Activated T-helper 17 cell treated with anti-CD3 and anti-CD28 coated beads, Interleukin-2, amount 50 U/mL, for 72 hours (primary cell): ENCODE measurements around the gene TCF21. TPM values are rescaled to one million over a fixed set of nuclear protein-coding genes. Genes with fewer than 3 reads are reported as not detected.

Source experiments
- ATAC-seq: fragments of 150-1000 bp; cut with Tn5 transposase; replicated peaks from 2 replicates; pipeline ENCODE4 v1.10.0; 2021; ENCODE audit warnings: mild to moderate bottlenecking, moderate library complexity
- H3K27ac Mint-ChIP-seq: one replicate; pipeline ENCODE4 v1.8.0; 2022; ENCODE audit warnings: mixed read lengths
- H3K27me3 Mint-ChIP-seq: one replicate; pipeline ENCODE4 v1.8.0; 2022; ENCODE audit warnings: mixed read lengths
- H3K36me3 Mint-ChIP-seq: one replicate; pipeline ENCODE4 v1.8.0; 2022; ENCODE audit warnings: low read depth, mild to moderate bottlenecking, mixed read lengths
- H3K4me1 Mint-ChIP-seq: one replicate; pipeline ENCODE4 v1.8.0; 2022; ENCODE audit warnings: mixed read lengths
- H3K4me3 Mint-ChIP-seq: one replicate; pipeline ENCODE4 v1.8.0; 2022; ENCODE audit warnings: mild to moderate bottlenecking, mixed read lengths
- H3K9me3 Mint-ChIP-seq: one replicate; pipeline ENCODE4 v1.8.0; 2022; ENCODE audit warnings: mixed read lengths
- total RNA-seq, 2 donors: library from RNA; stranded (reverse); gene quantifications; one replicate each; pipeline ENCODE4 v1.2.3, GENCODE V29; 2022

TCF21 gene
- total RNA-seq, 2 donors from 2014 or later = not detected

GRCh38 chr6:133894369-133894768 lies 5.5 kb downstream of the TCF21 start:
- no peak overlapping the region for H3K4me3 Mint-ChIP-seq
- no peaks in the 10 kb centered on the region for H3K9me3 Mint-ChIP-seq
- ATAC-seq = no peak
- peaks cover 72% of the 10 kb centered on the region for H3K27me3 Mint-ChIP-seq
- peaks cover 10% of the 10 kb centered on the region for H3K4me1 Mint-ChIP-seq
- H3K36me3 Mint-ChIP-seq = peaks cover 9% of the 10 kb centered on the region
- H3K27ac Mint-ChIP-seq = no peak overlapping the region

DNA sequence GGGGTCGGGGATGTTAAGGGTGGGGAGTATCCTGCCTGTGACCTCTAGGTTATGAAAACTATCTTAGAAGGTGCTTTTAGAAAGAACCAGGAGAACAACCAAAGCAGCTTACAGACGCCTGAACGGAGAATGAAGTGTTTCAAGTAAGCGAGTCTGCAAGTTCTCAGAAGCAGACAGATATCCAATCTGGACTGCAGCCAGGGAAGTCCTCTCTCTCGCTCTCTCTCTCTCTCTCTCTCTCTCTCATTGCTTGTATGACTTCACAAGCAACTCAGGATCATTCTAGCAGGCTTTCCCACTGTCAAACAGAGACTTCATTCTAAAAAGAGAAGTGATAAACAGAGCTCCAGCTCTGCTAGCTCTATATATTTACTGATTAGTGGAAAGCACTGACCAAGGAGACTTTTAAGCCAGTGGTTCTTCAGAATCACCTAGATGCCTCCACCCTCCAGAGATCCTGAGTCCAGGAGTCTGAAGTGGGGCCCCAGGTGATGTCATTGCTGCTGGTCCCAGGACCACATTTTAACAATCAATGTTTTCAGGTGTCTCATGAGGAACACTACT lies 6.0 kb downstream of the TCF21 start:
- ATAC-seq = no peak
- H3K9me3 Mint-ChIP-seq = no peaks in the 10 kb centered on the region
- H3K36me3 Mint-ChIP-seq = peaks cover 9% of the 10 kb centered on the region
- H3K27me3 Mint-ChIP-seq = peaks cover 70% of the 10 kb centered on the region
- H3K27ac Mint-ChIP-seq = no peak overlapping the region
- H3K4me1 Mint-ChIP-seq = peaks cover 10% of the 10 kb centered on the region
- no peak overlapping the region for H3K4me3 Mint-ChIP-seq

- no peaks in the 10 kb centered on the region for H3K9me3 Mint-ChIP-seq
- no peak for ATAC-seq
- peaks cover 9% of the 10 kb centered on the region for H3K36me3 Mint-ChIP-seq
- H3K27me3 Mint-ChIP-seq = peaks cover 68% of the 10 kb centered on the region
- peaks cover 9% of the 10 kb centered on the region for H3K4me1 Mint-ChIP-seq
- H3K27ac Mint-ChIP-seq = no peak overlapping the region
- H3K4me3 Mint-ChIP-seq = no peak overlapping the region
These were observed 6.8 kb downstream of the TCF21 start for GRCh38 chr6:133895573-133896343.

GRCh38 chr6:133896344-133896721 lies 7.4 kb downstream of the TCF21 start:
- no peaks in the 10 kb centered on the region for H3K9me3 Mint-ChIP-seq
- H3K27ac Mint-ChIP-seq = no peak overlapping the region
- peaks cover 65% of the 10 kb centered on the region for H3K27me3 Mint-ChIP-seq
- H3K4me1 Mint-ChIP-seq = peaks cover 4% of the 10 kb centered on the region
- ATAC-seq = no peak
- no peak overlapping the region for H3K4me3 Mint-ChIP-seq
- peaks cover 9% of the 10 kb centered on the region for H3K36me3 Mint-ChIP-seq

DNA sequence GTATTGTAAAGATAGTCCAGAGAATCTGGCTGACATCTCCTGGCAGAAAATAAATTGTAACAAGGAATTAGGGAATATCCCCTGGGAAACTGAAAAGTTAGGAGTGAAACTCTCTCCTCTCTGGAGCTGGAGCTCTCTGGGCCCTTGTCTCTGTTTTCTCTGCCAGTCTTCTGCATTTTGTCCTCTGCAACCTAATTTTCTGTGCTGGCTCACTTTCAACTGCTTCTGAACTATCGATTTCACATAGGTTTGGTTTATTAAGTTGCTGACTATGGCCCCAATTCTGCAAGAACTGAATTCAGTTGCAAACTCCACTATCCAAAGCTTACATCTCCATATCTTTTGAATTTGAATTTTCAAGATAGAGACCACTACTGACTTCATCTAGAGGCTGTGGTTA lies 9.3 kb downstream of the TCF21 start:
- H3K4me3 Mint-ChIP-seq = no peak overlapping the region
- H3K27ac Mint-ChIP-seq = no peak overlapping the region
- H3K27me3 Mint-ChIP-seq = peaks cover 61% of the 10 kb centered on the region
- H3K4me1 Mint-ChIP-seq = peaks cover under 1% of the 10 kb centered on the region
- peaks cover 5% of the 10 kb centered on the region for H3K36me3 Mint-ChIP-seq
- H3K9me3 Mint-ChIP-seq = no peaks in the 10 kb centered on the region
- ATAC-seq = no peak

DNA sequence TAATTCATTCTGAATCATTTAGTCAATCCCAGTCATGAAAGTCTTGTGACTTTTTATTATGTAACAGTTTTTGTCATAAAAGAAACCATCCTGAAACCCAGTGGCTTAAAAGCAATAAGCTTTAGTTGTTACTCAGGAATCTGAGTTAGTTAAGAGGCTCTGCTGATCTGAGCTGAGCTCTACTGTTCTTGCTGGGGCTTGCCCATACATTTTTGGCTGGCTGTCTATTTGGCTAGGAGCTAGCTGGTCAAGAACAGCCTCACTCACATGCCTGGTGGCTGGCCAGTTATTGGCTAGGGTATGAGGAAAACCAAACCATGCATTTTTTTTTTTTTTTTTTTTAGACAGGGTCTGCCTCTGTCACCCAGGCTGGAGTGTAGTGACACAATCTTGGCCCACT lies 10.6 kb downstream of the TCF21 start:
- Mint-ChIP-seq H3K4me1 (no peaks in the 10 kb centered on the region), H3K27me3 (peaks cover 53% of the 10 kb centered on the region), H3K9me3 (no peaks in the 10 kb centered on the region)

DNA sequence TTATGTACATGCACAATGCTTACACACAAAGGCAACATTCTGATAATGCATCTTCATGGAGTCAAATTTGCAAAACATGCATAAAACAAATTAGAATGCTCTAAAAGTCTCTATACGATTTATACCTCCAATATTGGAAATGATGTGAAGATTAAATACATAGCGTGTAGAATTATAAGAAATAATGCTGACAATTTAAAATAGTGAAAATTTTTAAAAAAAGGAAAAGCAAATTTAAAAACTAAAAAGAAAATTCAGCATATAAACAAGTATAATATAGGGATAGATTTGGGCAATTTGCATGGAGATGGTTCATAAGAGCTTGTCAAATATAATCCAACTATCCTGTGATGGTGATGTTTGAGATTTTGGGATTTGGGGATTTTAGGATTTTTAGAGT lies 14.9 kb downstream of the TCF21 start:
- Mint-ChIP-seq H3K4me1 (no peaks in the 10 kb centered on the region), H3K36me3 (no peaks in the 10 kb centered on the region), H3K27me3 (peaks cover 52% of the 10 kb centered on the region), H3K27ac (no peak overlapping the region), H3K9me3 (no peaks in the 10 kb centered on the region), H3K4me3 (no peak overlapping the region)
- no peak for ATAC-seq

More for the DNA sequence above, 10.6 kb downstream of the TCF21 start:
- Mint-ChIP-seq H3K27ac (no peak overlapping the region), H3K36me3 (no peaks in the 10 kb centered on the region), H3K4me3 (no peak overlapping the region)
- ATAC-seq = no peak

GRCh38 chr6:133906050-133906449 lies 17.1 kb downstream of the TCF21 start:
- H3K4me1 Mint-ChIP-seq = no peaks in the 10 kb centered on the region
- no peaks in the 10 kb centered on the region for H3K36me3 Mint-ChIP-seq
- H3K27ac Mint-ChIP-seq = no peak overlapping the region
- no peak overlapping the region for H3K4me3 Mint-ChIP-seq
- peaks cover 49% of the 10 kb centered on the region for H3K27me3 Mint-ChIP-seq
- H3K9me3 Mint-ChIP-seq = no peaks in the 10 kb centered on the region
- ATAC-seq = no peak

DNA sequence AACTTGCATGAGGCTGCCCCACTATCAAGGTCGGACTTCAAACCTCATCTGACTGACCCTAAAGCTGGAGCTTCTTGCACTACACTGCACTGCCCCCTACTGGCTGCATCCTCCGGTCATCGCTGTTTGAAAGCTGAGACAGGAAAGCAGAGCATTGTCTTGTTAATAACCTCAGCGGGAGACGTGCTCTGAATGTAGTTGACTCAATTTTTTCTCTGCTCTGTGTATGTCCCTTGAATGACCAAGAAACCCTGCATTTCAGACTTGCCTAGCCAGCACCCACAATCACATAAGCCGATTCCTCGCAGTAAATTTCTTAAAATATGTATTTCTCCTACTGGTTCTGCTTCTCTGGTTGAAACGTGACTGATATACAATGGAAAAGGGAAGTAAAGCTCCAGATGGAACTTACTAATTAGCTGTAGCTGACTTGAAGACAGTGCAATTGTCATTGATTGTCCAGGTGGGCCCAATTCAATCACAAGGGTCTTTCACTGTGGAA lies 27.8 kb downstream of the TCF21 start:
- Mint-ChIP-seq H3K27me3 (peaks cover 22% of the 10 kb centered on the region), H3K36me3 (no peaks in the 10 kb centered on the region), H3K4me1 (no peaks in the 10 kb centered on the region), H3K27ac (no peak overlapping the region), H3K9me3 (no peaks in the 10 kb centered on the region), H3K4me3 (no peak overlapping the region)
- peak; percentile 62 for ATAC-seq

DNA sequence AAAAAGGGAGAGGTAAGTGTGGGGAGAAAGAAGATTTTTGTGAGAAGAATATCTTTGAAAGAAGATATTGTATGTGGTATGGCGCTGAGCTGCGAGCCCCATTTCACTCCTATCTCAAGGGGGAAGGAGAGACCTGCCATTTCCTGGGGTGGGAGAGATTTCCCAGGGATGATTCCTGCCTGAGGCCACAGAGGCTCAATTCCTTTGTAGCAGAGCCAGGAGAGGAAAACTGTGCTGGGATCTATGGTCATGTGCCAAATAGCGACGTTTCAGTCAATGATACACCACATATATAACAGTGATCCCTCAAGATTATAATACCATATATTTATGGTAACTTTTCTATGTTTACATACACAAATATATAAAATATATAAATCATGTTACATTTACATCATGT lies 28.9 kb downstream of the TCF21 start:
- H3K27ac Mint-ChIP-seq = no peak overlapping the region
- H3K36me3 Mint-ChIP-seq = no peaks in the 10 kb centered on the region
- no peak overlapping the region for H3K4me3 Mint-ChIP-seq
- no peaks in the 10 kb centered on the region for H3K4me1 Mint-ChIP-seq
- ATAC-seq = no peak
- H3K9me3 Mint-ChIP-seq = no peaks in the 10 kb centered on the region
- H3K27me3 Mint-ChIP-seq = peaks cover 20% of the 10 kb centered on the region

DNA sequence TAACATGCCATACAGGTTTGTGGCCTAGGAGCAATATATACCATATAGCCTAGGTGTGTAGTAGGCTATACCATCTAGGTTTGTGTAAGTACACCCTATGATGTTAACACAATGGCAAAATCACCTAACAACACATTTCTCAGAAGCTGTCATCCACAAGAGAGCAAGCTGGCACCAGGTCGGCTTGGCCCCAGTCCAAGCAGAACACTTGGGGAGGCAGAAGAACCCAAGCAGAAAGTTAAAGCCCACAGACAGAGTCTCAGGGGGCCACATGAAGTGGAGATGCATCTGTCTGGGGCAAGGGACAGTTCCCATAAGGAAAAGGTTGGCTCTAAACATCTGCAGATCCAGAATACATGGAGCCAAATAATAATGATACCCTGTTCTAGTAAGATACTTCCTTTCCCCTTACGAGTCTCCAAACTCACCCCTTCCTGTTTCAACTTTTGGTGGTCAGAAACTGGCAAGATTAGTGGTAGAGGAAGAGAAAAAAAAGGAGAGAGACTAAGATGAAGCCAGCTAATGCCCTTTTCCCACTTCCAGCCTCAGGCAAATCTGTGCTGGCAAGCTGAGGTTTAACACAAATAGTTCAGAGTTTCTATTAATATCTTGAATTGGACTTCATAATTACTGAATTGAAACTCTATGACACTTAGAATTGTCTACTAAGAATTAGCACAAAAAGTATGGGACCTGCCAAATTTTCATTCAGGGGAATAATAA lies 29.5 kb downstream of the TCF21 start:
- no peaks in the 10 kb centered on the region for H3K9me3 Mint-ChIP-seq
- no peak for ATAC-seq
- no peaks in the 10 kb centered on the region for H3K4me1 Mint-ChIP-seq
- H3K4me3 Mint-ChIP-seq = no peak overlapping the region
- peaks cover 14% of the 10 kb centered on the region for H3K27me3 Mint-ChIP-seq
- H3K36me3 Mint-ChIP-seq = no peaks in the 10 kb centered on the region
- no peak overlapping the region for H3K27ac Mint-ChIP-seq

GRCh38 chr6:133919362-133919761 lies 30.4 kb downstream of the TCF21 start:
- no peak overlapping the region for H3K4me3 Mint-ChIP-seq
- no peaks in the 10 kb centered on the region for H3K4me1 Mint-ChIP-seq
- peaks cover 13% of the 10 kb centered on the region for H3K27me3 Mint-ChIP-seq
- H3K9me3 Mint-ChIP-seq = no peaks in the 10 kb centered on the region
- no peaks in the 10 kb centered on the region for H3K36me3 Mint-ChIP-seq
- no peak overlapping the region for H3K27ac Mint-ChIP-seq
- ATAC-seq = no peak

DNA sequence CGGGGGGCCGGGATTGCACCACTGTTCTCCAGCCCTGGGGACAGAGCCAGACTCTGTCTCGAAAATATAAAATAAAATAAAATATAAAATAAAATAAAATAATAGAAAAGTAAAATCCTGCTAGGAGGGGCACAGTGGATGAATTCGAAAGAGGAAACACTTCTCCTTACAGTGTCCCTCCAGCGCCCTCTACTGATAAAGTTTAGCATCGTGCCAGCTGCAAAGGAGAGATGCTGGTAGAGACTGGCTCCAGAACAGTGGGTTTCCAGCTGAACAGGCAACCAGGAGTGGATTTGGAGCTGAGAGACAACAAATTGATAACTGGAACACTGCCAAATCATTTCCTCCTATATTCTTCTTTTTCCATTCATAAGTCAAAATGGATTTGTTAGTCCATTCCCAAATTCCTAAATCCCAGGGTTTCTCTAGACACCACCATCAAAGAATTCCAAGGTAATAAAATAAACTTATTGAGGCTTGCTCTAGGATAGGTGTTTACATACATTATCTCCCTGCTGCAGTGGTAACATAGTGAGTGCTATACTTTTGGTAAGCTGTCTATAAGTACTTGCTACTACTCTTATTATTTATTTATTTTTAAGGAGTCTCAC lies 32.4 kb downstream of the TCF21 start:
- Mint-ChIP-seq H3K4me3 (no peak overlapping the region), H3K9me3 (no peaks in the 10 kb centered on the region), H3K27ac (no peak overlapping the region), H3K27me3 (peaks cover 11% of the 10 kb centered on the region), H3K4me1 (no peaks in the 10 kb centered on the region), H3K36me3 (no peaks in the 10 kb centered on the region)
- ATAC-seq = peak; percentile 63

- no peaks in the 10 kb centered on the region for H3K4me1 Mint-ChIP-seq
- peak; percentile 76 for ATAC-seq
- peaks cover 18% of the 10 kb centered on the region for H3K27me3 Mint-ChIP-seq
- no peaks in the 10 kb centered on the region for H3K9me3 Mint-ChIP-seq
- H3K4me3 Mint-ChIP-seq = no peak overlapping the region
- H3K36me3 Mint-ChIP-seq = no peaks in the 10 kb centered on the region
- H3K27ac Mint-ChIP-seq = no peak overlapping the region
These were observed 35.2 kb downstream of the TCF21 start for GRCh38 chr6:133923938-133924593.
